ENCODE measurements around the gene SWT1.

GRCh38 chr1:185245466-185245865 lies 88.5 kb downstream of the SWT1 start:
- TF ChIP-seq SP1 (IDR thresholded peaks at IDR 0.05) (no peak), ZNF384 (IDR thresholded peaks at IDR 0.05) (no peak), CTBP1 (IDR thresholded peaks at IDR 0.05; ENCODE audit: borderline replicate concordance) (no peak), BHLHE40 (IDR thresholded peaks at IDR 0.05; ENCODE audit: borderline replicate concordance) (no peak), SUZ12 (IDR thresholded peaks at IDR 0.05) (no peak)

Data from HEK293T (cell line).